SK-N-MC (cell line): ENCODE data around the gene RIOK2.

Experiments used
- DNase-seq: peaks from one replicate; pipeline ENCODE4 v3.0.0-alpha.2; 2011; ENCODE audit warnings: low read depth, low spot score
- H3K27ac ChIP-seq: fragments of 200-600 bp; sonication (generic); 2 replicates; pipeline ENCODE4 v1.5.1; 2016; ENCODE audit warnings: mixed run types
- H3K36me3 ChIP-seq: fragments of 200-600 bp; sonication (generic); 2 replicates; pipeline ENCODE4 v1.6.1; 2017; ENCODE audit warnings: antibody characterized with exemption, low read length, mixed read lengths; ENCODE audit not compliant: insufficient read depth
- H3K4me3 ChIP-seq: fragments of 200-600 bp; sonication (generic); 2 replicates; pipeline ENCODE4 v1.5.1; 2016
- H3K9ac ChIP-seq: fragments of 200-600 bp; sonication (generic); 2 replicates; pipeline ENCODE4 v1.8.0; 2017; ENCODE audit warnings: mixed run types, mixed read lengths; ENCODE audit not compliant: insufficient read length
- H3K9me3 ChIP-seq: fragments of 200-600 bp; sonication (generic); 2 replicates; pipeline ENCODE4 v1.6.1; 2017; ENCODE audit warnings: low read depth, mild to moderate bottlenecking, antibody characterized with exemption, low read length, moderate library complexity, mixed read lengths
- EZH2 ChIP-seq: fragments of 200-600 bp; sonication (generic); IDR thresholded peaks from one replicate; pipeline ENCODE4 v1.6.1; 2017; ENCODE audit warnings: antibody characterized with exemption
- FOXP2 ChIP-seq: optimal IDR thresholded peaks from 2 replicates; pipeline ENCODE3; 2011; ENCODE audit warnings: mild to moderate bottlenecking, moderate library complexity; ENCODE audit not compliant: insufficient read depth; ENCODE audit errors: extremely low read length, control extremely low read depth
- POLR2AphosphoS5 ChIP-seq: IDR thresholded peaks from 2 replicates; pipeline ENCODE4 v1.6.1; 2012; ENCODE audit warnings: mild to moderate bottlenecking, low read depth, low read length, borderline replicate concordance

The RIOK2 gene

DNA sequence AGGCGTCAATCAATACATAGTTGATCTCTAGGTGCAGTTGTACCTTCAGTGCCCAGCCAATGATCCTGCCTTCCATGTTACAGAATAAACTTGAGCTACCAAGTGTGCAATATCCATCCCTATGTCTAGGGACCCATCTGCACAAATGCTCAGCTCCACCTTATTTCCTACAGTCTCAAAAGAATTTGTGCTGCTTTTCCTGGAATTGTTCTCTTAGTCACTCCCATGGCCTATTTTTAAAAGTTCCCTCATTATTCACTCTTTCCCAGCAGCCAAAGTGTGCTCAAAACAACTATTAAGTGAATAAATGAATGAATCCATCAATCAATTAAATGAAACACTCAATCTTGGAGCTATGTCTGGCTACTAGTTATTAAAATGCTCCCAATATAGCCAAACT is 55.3 kb downstream of the RIOK2 start:
- Histone ChIP-seq H3K9ac (no peak overlapping the region), H3K9me3 (no peaks in the 10 kb centered on the region), H3K4me3 (no peak overlapping the region), H3K27ac (no peak overlapping the region), H3K36me3 (no peaks in the 10 kb centered on the region)
- DNase-seq: no peak
- no peak for TF ChIP-seq EZH2
- no peak for TF ChIP-seq FOXP2
- no peak for TF ChIP-seq POLR2AphosphoS5

GRCh38 chr5:97125125-97125683 is 57.8 kb downstream of the RIOK2 start:
- no peak for DNase-seq
- TF ChIP-seq FOXP2 (no peak), POLR2AphosphoS5 (no peak), EZH2 (no peak)
- no peak overlapping the region for H3K27ac ChIP-seq
- H3K36me3 ChIP-seq: no peaks in the 10 kb centered on the region
- no peaks in the 10 kb centered on the region for H3K9me3 ChIP-seq
- H3K4me3 ChIP-seq: no peak overlapping the region
- no peak overlapping the region for H3K9ac ChIP-seq

GRCh38 chr5:97124335-97124734 is 58.7 kb downstream of the RIOK2 start:
- Histone ChIP-seq H3K27ac (no peak overlapping the region), H3K9ac (no peak overlapping the region), H3K36me3 (no peaks in the 10 kb centered on the region), H3K4me3 (no peak overlapping the region), H3K9me3 (no peaks in the 10 kb centered on the region)
- TF ChIP-seq POLR2AphosphoS5: no peak
- no peak for TF ChIP-seq EZH2
- no peak for TF ChIP-seq FOXP2
- no peak for DNase-seq

GRCh38 chr5:97121848-97122247 is 61.2 kb downstream of the RIOK2 start:
- Histone ChIP-seq H3K4me3 (no peak overlapping the region), H3K9me3 (no peaks in the 10 kb centered on the region), H3K27ac (no peak overlapping the region), H3K36me3 (no peaks in the 10 kb centered on the region), H3K9ac (no peak overlapping the region)
- no peak for DNase-seq
- TF ChIP-seq POLR2AphosphoS5 (no peak), FOXP2 (no peak), EZH2 (no peak)

DNA sequence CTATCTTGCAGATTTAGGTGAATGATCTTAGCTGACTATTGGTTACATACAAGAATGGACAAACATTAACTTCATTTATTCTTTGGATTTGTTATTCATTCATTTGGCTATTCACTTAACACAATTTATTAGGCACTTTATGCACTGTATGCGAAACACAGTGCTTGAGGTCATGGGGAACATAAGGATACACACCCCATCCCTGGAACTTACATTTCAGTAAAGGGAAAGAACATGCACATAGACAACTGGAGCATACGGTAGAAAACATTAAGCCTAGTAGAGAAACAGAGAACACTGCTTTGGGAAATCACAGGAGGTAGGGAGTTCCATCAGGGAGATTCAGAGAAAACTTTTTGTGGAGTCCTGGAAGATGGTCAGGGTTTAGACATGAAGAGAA is 62.9 kb downstream of the RIOK2 start:
- Histone ChIP-seq H3K9ac (no peak overlapping the region), H3K36me3 (no peaks in the 10 kb centered on the region), H3K27ac (no peak overlapping the region), H3K9me3 (no peaks in the 10 kb centered on the region), H3K4me3 (no peak overlapping the region)
- DNase-seq: no peak
- no peak for TF ChIP-seq EZH2
- no peak for TF ChIP-seq POLR2AphosphoS5

DNA sequence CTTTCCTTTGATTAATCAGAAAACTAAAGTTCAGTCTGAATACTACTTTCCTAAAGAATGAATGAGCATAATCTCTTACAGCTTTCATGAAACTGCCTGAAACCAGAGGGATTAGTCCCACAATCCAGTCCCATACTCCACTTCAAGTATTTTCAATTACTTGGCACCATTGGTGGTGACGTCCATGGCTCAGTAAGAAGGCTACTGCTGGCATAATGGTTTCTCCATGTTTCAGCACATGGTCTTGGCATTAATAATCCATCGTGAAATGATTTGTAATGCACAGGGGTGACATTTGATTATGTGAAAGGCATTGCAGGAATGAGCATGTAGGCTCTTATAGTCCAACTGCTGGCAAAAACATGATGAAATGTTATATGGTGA is 64.0 kb downstream of the RIOK2 start:
- H3K4me3 ChIP-seq: no peak overlapping the region
- H3K36me3 ChIP-seq: no peaks in the 10 kb centered on the region
- no peak for DNase-seq
- H3K9ac ChIP-seq: no peak overlapping the region
- no peak overlapping the region for H3K27ac ChIP-seq
- no peak for TF ChIP-seq FOXP2
- TF ChIP-seq EZH2: no peak
- TF ChIP-seq POLR2AphosphoS5: no peak
- no peaks in the 10 kb centered on the region for H3K9me3 ChIP-seq

DNA sequence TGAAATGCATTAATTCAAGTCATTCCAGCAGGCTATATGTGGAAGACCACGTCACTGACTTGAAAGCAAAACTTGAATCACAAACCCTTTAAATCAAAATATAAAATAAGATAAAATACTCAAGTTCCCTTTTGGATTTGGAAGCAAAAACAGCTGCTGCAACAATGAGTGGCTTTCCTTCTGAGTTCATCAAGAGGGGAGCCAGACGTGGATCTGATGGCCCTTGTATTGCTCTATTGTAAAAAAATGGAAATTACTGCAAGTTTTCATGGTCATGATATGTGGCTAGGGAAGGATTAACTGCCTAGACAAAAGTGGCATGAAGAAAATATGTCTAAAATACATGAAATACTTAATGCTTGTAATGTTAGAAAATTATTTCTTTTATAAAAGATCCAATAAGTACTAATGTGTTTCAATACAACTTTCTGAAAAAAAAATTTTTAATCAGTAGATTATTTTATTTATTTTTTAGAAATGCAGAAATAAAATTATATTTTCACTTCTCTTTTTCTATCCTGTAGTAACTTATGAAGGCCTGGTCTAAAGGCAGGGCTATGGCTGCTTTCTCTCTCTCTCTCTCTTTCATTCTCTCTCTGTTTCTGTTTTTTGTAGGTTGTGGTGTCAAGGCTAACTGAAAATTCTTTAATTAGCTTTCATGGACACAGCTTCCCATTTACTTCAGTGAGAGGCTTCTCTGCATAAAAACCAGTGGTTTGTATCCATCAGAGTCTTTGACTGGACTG is 64.6 kb downstream of the RIOK2 start:
- H3K9ac ChIP-seq: no peak overlapping the region
- H3K36me3 ChIP-seq: no peaks in the 10 kb centered on the region
- H3K27ac ChIP-seq: no peak overlapping the region
- no peak for TF ChIP-seq POLR2AphosphoS5
- TF ChIP-seq EZH2: no peak
- no peak for TF ChIP-seq FOXP2
- no peak overlapping the region for H3K4me3 ChIP-seq
- DNase-seq: no peak
- no peaks in the 10 kb centered on the region for H3K9me3 ChIP-seq

GRCh38 chr5:97115932-97116331 is 67.1 kb downstream of the RIOK2 start:
- H3K9me3 ChIP-seq: no peaks in the 10 kb centered on the region
- no peaks in the 10 kb centered on the region for H3K36me3 ChIP-seq
- TF ChIP-seq POLR2AphosphoS5 (no peak), FOXP2 (no peak), EZH2 (no peak)
- no peak overlapping the region for H3K4me3 ChIP-seq
- no peak for DNase-seq
- H3K27ac ChIP-seq: no peak overlapping the region
- H3K9ac ChIP-seq: no peak overlapping the region

- no peak for TF ChIP-seq POLR2AphosphoS5
- Histone ChIP-seq H3K4me3 (no peak overlapping the region), H3K36me3 (no peaks in the 10 kb centered on the region), H3K9me3 (no peaks in the 10 kb centered on the region), H3K27ac (no peak overlapping the region), H3K9ac (no peak overlapping the region)
- no peak for DNase-seq
These were observed 70.8 kb downstream of the RIOK2 start for GRCh38 chr5:97112230-97112629.
